ENCODE results near the gene SPTLC2. TPM values are rescaled to one million over a fixed set of nuclear protein-coding genes. Genes with fewer than 3 reads are reported as not detected.

Gene SPTLC2
- total RNA-seq, 1 experiment from 2014 or later, result 68.4 TPM

- TF ChIP-seq CTCF (conservative IDR thresholded peaks at IDR 0.05), result no peak
- TF ChIP-seq EZH2 (IDR thresholded peaks at IDR 0.05; ENCODE audit: low read depth), result no peak
- CTCF ChIA-PET, result no interaction called here
- H3K4me2 ChIP-seq, result no peak overlapping the region
- no peaks in the 10 kb centered on the region for H3K9me2 ChIP-seq (ENCODE audit: insufficient read depth)
- no peaks in the 10 kb centered on the region for H3K79me2 ChIP-seq (ENCODE audit: low read depth)
- no TSS peak for BruUV-seq (replicated peaks)
- H3K27ac ChIP-seq, result no peak overlapping the region
- H2AFZ ChIP-seq, result no peak overlapping the region
- peaks cover 16% of the 10 kb centered on the region; the same call in 1 of the 2 replicates for H3K36me3 ChIP-seq (ENCODE audit: low read depth)
- no peak for DNase-seq
- H4K20me1 ChIP-seq (ENCODE audit: insufficient read depth), result no peaks in the 10 kb centered on the region; the same call in 1 of the 2 replicates
- POLR2A ChIA-PET (ENCODE audit: unreplicated experiment), result no interaction called here
- intact Hi-C loops (cut with micrococcal nuclease; ENCODE audit: unreplicated experiment), result no loop called here
- H3K4me3 ChIP-seq, result no peak overlapping the region
- no peaks in the 10 kb centered on the region for H3K9me3 ChIP-seq (ENCODE audit: insufficient read depth, low read depth)
- no peaks in the 10 kb centered on the region; the same call in 1 of the 2 replicates for H3F3A ChIP-seq (ENCODE audit: insufficient read depth, low read depth)
- H3K27me3 ChIP-seq (ENCODE audit: insufficient read depth, low read depth), result no peaks in the 10 kb centered on the region
- H3K4me1 ChIP-seq (replicated peaks; ENCODE audit: insufficient read depth), result no peaks in the 10 kb centered on the region
Measured at GRCh38 chr14:77559381-77559780, 57.1 kb downstream of the SPTLC2 start.

GRCh38 chr14:77557391-77557790, 59.0 kb downstream of the SPTLC2 start:
- Histone ChIP-seq H2AFZ (no peak overlapping the region), H3K4me3 (no peak overlapping the region), H3K27ac (no peak overlapping the region), H3F3A (ENCODE audit: insufficient read depth, low read depth) (peaks cover 4% of the 10 kb centered on the region), H3K27me3 (ENCODE audit: insufficient read depth, low read depth) (no peaks in the 10 kb centered on the region), H3K4me2 (no peak overlapping the region), H4K20me1 (ENCODE audit: insufficient read depth) (peaks cover 5% of the 10 kb centered on the region; the same call in 1 of the 2 replicates), H3K79me2 (ENCODE audit: low read depth) (no peaks in the 10 kb centered on the region), H3K9me3 (ENCODE audit: insufficient read depth, low read depth) (no peaks in the 10 kb centered on the region), H3K36me3 (ENCODE audit: low read depth) (peaks cover 21% of the 10 kb centered on the region; the same call in 1 of the 2 replicates), H3K4me1 (replicated peaks; ENCODE audit: insufficient read depth) (no peaks in the 10 kb centered on the region), H3K9me2 (ENCODE audit: insufficient read depth) (no peaks in the 10 kb centered on the region)
- no peak for TF ChIP-seq EZH2 (IDR thresholded peaks at IDR 0.05; ENCODE audit: low read depth)
- TF ChIP-seq CTCF (conservative IDR thresholded peaks at IDR 0.05), result no peak
- DNase-seq, result no peak
- ChIA-PET CTCF (no interaction called here), POLR2A (ENCODE audit: unreplicated experiment) (no interaction called here)
- BruUV-seq (replicated peaks), result no TSS peak
- intact Hi-C loops (cut with micrococcal nuclease; ENCODE audit: unreplicated experiment), result no loop called here

GRCh38 chr14:77556946-77557345, 59.5 kb downstream of the SPTLC2 start:
- no TSS peak for BruUV-seq (replicated peaks)
- H3K79me2 ChIP-seq (ENCODE audit: low read depth), result no peaks in the 10 kb centered on the region
- intact Hi-C loops (cut with micrococcal nuclease; ENCODE audit: unreplicated experiment), result no loop called here
- peaks cover 7% of the 10 kb centered on the region for H3F3A ChIP-seq (ENCODE audit: insufficient read depth, low read depth)
- DNase-seq, result no peak
- H3K4me2 ChIP-seq, result no peak overlapping the region
- H3K4me3 ChIP-seq, result no peak overlapping the region
- peaks cover 22% of the 10 kb centered on the region; the same call in 1 of the 2 replicates for H3K36me3 ChIP-seq (ENCODE audit: low read depth)
- H4K20me1 ChIP-seq (ENCODE audit: insufficient read depth), result peaks cover 5% of the 10 kb centered on the region; the same call in 1 of the 2 replicates
- ChIA-PET CTCF (no interaction called here), POLR2A (ENCODE audit: unreplicated experiment) (no interaction called here)
- H3K27me3 ChIP-seq (ENCODE audit: insufficient read depth, low read depth), result no peaks in the 10 kb centered on the region
- no peaks in the 10 kb centered on the region for H3K9me3 ChIP-seq (ENCODE audit: insufficient read depth, low read depth)
- TF ChIP-seq EZH2 (IDR thresholded peaks at IDR 0.05; ENCODE audit: low read depth) (no peak), CTCF (conservative IDR thresholded peaks at IDR 0.05) (no peak)
- no peaks in the 10 kb centered on the region for H3K4me1 ChIP-seq (replicated peaks; ENCODE audit: insufficient read depth)
- no peaks in the 10 kb centered on the region for H3K9me2 ChIP-seq (ENCODE audit: insufficient read depth)
- no peak overlapping the region for H2AFZ ChIP-seq
- H3K27ac ChIP-seq, result no peak overlapping the region

All from PC-9 (cell line).